Urothelium cell line (cell line): ENCODE results near the gene RPS19.

Source experiments
- DNase-seq: peaks from one replicate; pipeline ENCODE4 v3.0.0; 2011; ENCODE audit warnings: low spot score, mixed read lengths
- FAIRE-seq: peaks from 2 replicates; lab custom pipeline; 2011; peaks lifted over from hg19 to GRCh38; lab: Jason Lieb, UNC

RPS19 gene

GRCh38 chr19:41897181-41897580 lies 37.1 kb downstream of the RPS19 start:
- DNase-seq (no peak), FAIRE-seq (no peak)

- DNase-seq (no peak), FAIRE-seq (no peak)
Measured at GRCh38 chr19:41897820-41898219, 37.8 kb downstream of the RPS19 start.

- DNase-seq, result no peak
- FAIRE-seq, result no peak
Measured at GRCh38 chr19:41898235-41898634, 38.2 kb downstream of the RPS19 start.

- FAIRE-seq, result no peak
- no peak for DNase-seq
Measured at GRCh38 chr19:41901707-41902360, 41.8 kb downstream of the RPS19 start.

- DNase-seq (no peak), FAIRE-seq (no peak)
Measured at GRCh38 chr19:41902594-41902993, 42.5 kb downstream of the RPS19 start.

GRCh38 chr19:41903193-41903953 lies 43.3 kb downstream of the RPS19 start:
- FAIRE-seq (no peak), DNase-seq (no peak)

GRCh38 chr19:41904118-41904870 lies 44.2 kb downstream of the RPS19 start:
- DNase-seq (no peak), FAIRE-seq (no peak)

GRCh38 chr19:41905273-41906002 lies 45.4 kb downstream of the RPS19 start:
- no peak for DNase-seq
- FAIRE-seq, result peak; percentile 46

- FAIRE-seq, result no peak
Measured at GRCh38 chr19:41906271-41906670, 46.2 kb downstream of the RPS19 start.

GRCh38 chr19:41906916-41907680 lies 47.0 kb downstream of the RPS19 start:
- FAIRE-seq, result no peak
- DNase-seq, result no peak

More at GRCh38 chr19:41906271-41906670, 46.2 kb downstream of the RPS19 start:
- DNase-seq, result no peak

GRCh38 chr19:41907994-41908615 lies 48.0 kb downstream of the RPS19 start:
- no peak for DNase-seq
- FAIRE-seq, result no peak

- no peak for FAIRE-seq
- DNase-seq, result no peak
Measured at GRCh38 chr19:41908724-41909464, 48.8 kb downstream of the RPS19 start.

GRCh38 chr19:41909706-41910105 lies 49.7 kb downstream of the RPS19 start:
- FAIRE-seq, result no peak
- DNase-seq, result no peak

GRCh38 chr19:41910240-41910991 lies 50.4 kb downstream of the RPS19 start:
- FAIRE-seq (no peak), DNase-seq (no peak)

- DNase-seq, result no peak
- FAIRE-seq, result no peak
Measured at GRCh38 chr19:41910992-41911888, 51.2 kb downstream of the RPS19 start.

- DNase-seq (no peak), FAIRE-seq (no peak)
Measured at GRCh38 chr19:41911889-41912731, 52.1 kb downstream of the RPS19 start.
